ENCODE data around the gene GPR32.

- TF ChIP-seq CTCF (IDR thresholded peaks at IDR 0.05; ENCODE audit: low read depth, low read length, poor library complexity, severe bottlenecking) (no peak), EZH2phosphoT487 (IDR thresholded peaks at IDR 0.05; ENCODE audit: borderline replicate concordance, low read length) (no peak)
Observed at GRCh38 chr19:50725218-50725910, 44.9 kb upstream of the GPR32 start.
